Ectodermal cell (in vitro differentiated cells): ENCODE results near the gene ETNK2.
"Not testable (repeated sequence)": the region's sequence is repeated elsewhere in the genome, so short reads cannot be mapped to it uniquely, and the experiment has no call there.

Experiments used
- H3K27ac ChIP-seq: 2 replicates; pipeline ENCODE4 v1.7.0; 2013; ENCODE audit warnings: mild to moderate bottlenecking, low read depth, low read length; ENCODE audit not compliant: insufficient read depth, poor library complexity, severe bottlenecking
- H3K27me3 ChIP-seq: 2 replicates; pipeline ENCODE4 v1.7.0; 2013; ENCODE audit warnings: mild to moderate bottlenecking, low read length; ENCODE audit not compliant: insufficient read depth, control insufficient read depth, poor library complexity, severe bottlenecking
- H3K36me3 ChIP-seq: one replicate; pipeline ENCODE4 v1.7.0; 2013; ENCODE audit warnings: low read length; ENCODE audit not compliant: control insufficient read depth, insufficient read depth
- H3K4me1 ChIP-seq: one replicate; pipeline ENCODE4 v1.7.0; 2013; ENCODE audit warnings: low read length; ENCODE audit not compliant: control insufficient read depth, insufficient read depth
- H3K4me3 ChIP-seq: 2 replicates; pipeline ENCODE4 v1.7.0; 2013; ENCODE audit warnings: low read depth, low read length, control low read depth; ENCODE audit not compliant: insufficient read depth
- H3K9me3 ChIP-seq: 2 replicates; pipeline ENCODE4 v1.7.0; 2013; ENCODE audit warnings: mild to moderate bottlenecking, low read length, moderate library complexity; ENCODE audit not compliant: control insufficient read depth
- WGBS, 2 experiments: methylation state at CpG; one replicate each; pipeline ENCODE4 v1.1.7; 2013; ENCODE audit warnings: missing lambda C conversion rate in 2 of 2; 5-methylcytosine and 5-hydroxymethylcytosine counted together

The ETNK2 gene

GRCh38 chr1:204099754-204100153, 52.1 kb downstream of the ETNK2 start:
- H3K4me3 ChIP-seq, H3K9me3 ChIP-seq, H3K27me3 ChIP-seq, H3K36me3 ChIP-seq, H3K27ac ChIP-seq: not testable (repeated sequence)
- WGBS, 2 experiments = 92 to 98% methylated on average over 2 of the region's 2 CpGs
- peaks cover 49% of the 10 kb centered on the region for H3K4me1 ChIP-seq

DNA sequence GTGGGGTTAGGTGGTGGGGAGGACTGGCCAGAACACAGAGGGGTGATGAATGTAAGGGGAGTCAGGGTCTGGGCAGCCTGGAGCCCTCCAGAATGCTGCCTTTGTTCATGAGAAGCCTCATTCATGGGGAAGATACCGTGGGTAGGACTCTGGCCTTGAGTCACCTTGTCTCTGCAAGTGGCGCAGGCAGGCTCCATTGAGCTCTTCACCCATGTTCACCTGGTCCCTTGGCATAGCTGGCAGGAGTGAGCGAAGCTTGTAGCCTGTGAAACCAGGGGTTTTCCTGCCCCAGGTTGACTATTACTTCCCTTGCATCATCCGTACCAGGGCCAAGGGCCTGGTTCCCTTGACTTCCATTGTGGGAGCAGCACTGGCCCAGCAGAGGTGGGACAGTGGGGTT, 53.2 kb downstream of the ETNK2 start:
- no peaks in the 10 kb centered on the region for H3K36me3 ChIP-seq
- H3K27me3 ChIP-seq = no peaks in the 10 kb centered on the region
- H3K4me3 ChIP-seq = no peak overlapping the region
- H3K4me1 ChIP-seq = peaks cover 48% of the 10 kb centered on the region
- 92 to 93% methylated on average over 4 of the region's 4 CpGs for WGBS, 2 experiments
- no peaks in the 10 kb centered on the region for H3K9me3 ChIP-seq
- H3K27ac ChIP-seq = no peak overlapping the region

DNA sequence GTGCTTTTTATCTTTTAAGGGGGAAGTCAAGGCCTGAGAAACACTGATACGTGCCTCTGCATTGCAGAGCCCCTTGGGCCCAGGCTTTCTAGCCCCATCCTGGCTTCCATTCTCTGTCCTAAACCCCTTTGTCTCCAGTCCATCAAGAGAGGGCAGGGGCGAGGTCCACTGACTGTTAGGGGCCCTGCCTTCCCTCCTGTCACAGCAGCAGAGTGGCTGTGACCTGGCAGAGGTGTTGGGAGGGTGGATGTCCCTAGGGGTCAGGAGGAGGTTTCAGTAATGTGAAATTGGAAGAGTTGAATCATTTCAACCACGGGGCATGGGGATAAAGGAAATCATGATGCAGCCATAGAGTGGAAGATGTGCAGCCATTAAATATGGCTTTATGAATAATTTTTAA, 54.9 kb downstream of the ETNK2 start:
- no peaks in the 10 kb centered on the region for H3K36me3 ChIP-seq
- peaks cover 44% of the 10 kb centered on the region for H3K4me1 ChIP-seq
- no peak overlapping the region for H3K27ac ChIP-seq
- H3K27me3 ChIP-seq = no peaks in the 10 kb centered on the region
- H3K4me3 ChIP-seq = no peak overlapping the region
- H3K9me3 ChIP-seq = no peaks in the 10 kb centered on the region
- WGBS, 2 experiments = 70 to 72% methylated on average over 3 of the region's 3 CpGs

DNA sequence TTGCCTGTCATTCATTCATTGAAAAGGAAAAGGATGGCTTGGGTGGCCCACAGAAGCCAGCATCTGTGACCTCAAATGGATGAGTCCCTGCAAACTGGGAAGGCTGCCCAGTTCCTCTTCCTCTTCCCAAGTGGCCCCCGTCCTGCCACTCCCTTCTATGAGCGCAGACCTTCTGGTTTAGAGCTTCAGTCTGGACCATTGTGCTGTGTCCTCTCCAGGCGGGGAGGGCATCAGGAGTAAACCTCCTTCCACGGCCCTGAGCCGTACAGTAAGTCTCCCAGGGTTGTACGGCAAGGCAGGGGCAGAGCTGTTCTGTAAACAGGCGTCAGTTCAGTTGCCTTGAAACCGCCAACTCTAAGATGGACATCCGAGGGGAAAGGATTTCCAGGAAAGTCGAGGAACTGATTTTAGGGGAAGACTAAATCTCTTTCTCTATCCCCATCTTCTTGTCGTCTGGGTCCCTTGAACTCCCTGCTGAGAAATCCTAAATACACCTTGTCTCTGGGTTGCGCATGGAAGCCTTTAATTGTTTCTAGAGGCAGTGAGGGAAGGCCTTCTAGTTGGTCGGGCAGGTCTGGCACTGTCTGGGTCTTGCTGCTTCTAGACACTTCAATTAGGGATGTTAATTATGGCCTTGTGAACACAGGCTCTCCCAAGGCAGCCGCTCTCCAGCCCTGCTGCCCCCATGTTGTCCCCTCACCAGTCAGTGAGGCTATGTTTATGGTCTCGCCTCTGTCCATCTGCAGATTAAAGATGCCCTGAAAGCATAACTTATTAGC, 56.8 kb downstream of the ETNK2 start:
- no peaks in the 10 kb centered on the region for H3K27me3 ChIP-seq
- peaks cover 55% of the 10 kb centered on the region for H3K4me1 ChIP-seq
- no peaks in the 10 kb centered on the region for H3K36me3 ChIP-seq
- peak overlapping the region; percentile 8 for H3K4me3 ChIP-seq
- H3K27ac ChIP-seq = peak overlapping the region; percentile 30
- no peaks in the 10 kb centered on the region for H3K9me3 ChIP-seq
- 62 to 64% methylated on average over 15 of the region's 15 CpGs for WGBS, 2 experiments

DNA sequence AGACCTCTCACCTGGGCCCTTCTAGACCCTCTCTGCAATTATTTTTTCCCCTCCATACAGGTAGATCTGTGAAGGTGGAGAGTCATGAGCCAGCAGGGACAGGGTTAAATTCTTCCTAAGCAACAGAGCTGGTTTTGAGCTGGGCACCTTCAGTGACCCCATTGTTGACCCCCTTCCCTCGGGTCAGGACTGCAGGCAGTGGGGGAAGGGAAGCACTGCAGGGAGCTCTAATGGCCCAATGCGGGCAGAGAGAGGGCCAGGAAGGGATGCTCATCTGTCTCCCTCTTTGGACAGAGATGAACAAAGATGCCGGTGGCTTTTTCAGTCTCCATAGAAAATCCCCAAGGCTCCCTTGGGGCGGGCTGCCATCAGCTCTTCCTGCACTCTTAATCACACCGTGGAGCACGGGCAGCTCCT, 57.5 kb downstream of the ETNK2 start:
- Histone ChIP-seq H3K4me3 (no peak overlapping the region), H3K27me3 (no peaks in the 10 kb centered on the region), H3K27ac (peak overlapping the region; percentile 72), H3K9me3 (no peaks in the 10 kb centered on the region), H3K36me3 (no peaks in the 10 kb centered on the region), H3K4me1 (peaks cover 62% of the 10 kb centered on the region)
- WGBS, 2 experiments = 3 to 7% methylated on average over 6 of the region's 6 CpGs

- 29 to 32% methylated on average over 2 of the region's 2 CpGs for WGBS, 2 experiments
- Histone ChIP-seq H3K4me3 (no peak overlapping the region), H3K9me3 (no peaks in the 10 kb centered on the region), H3K4me1 (peaks cover 68% of the 10 kb centered on the region), H3K27ac (peak overlapping the region; percentile 72), H3K27me3 (no peaks in the 10 kb centered on the region), H3K36me3 (no peaks in the 10 kb centered on the region)
Observed at GRCh38 chr1:204093781-204094180, 58.1 kb downstream of the ETNK2 start.

- no peaks in the 10 kb centered on the region for H3K36me3 ChIP-seq
- no peak overlapping the region for H3K27ac ChIP-seq
- WGBS, 2 experiments = 81% methylated on average over 4 of the region's 4 CpGs
- no peak overlapping the region for H3K4me3 ChIP-seq
- peaks cover 72% of the 10 kb centered on the region for H3K4me1 ChIP-seq
- H3K9me3 ChIP-seq = no peaks in the 10 kb centered on the region
- H3K27me3 ChIP-seq = no peaks in the 10 kb centered on the region
Observed at GRCh38 chr1:204093421-204093717, 58.5 kb downstream of the ETNK2 start.

- Histone ChIP-seq H3K27ac (no peak overlapping the region), H3K27me3 (no peaks in the 10 kb centered on the region), H3K36me3 (no peaks in the 10 kb centered on the region), H3K4me1 (peaks cover 77% of the 10 kb centered on the region), H3K4me3 (no peak overlapping the region), H3K9me3 (no peaks in the 10 kb centered on the region)
- WGBS, 2 experiments = 78 to 79% methylated on average over 12 of the region's 12 CpGs
Observed at GRCh38 chr1:204092632-204093420, 59.0 kb downstream of the ETNK2 start.

GRCh38 chr1:204091787-204092312, 60.0 kb downstream of the ETNK2 start:
- no peaks in the 10 kb centered on the region for H3K36me3 ChIP-seq
- WGBS, 2 experiments = 89 to 91% methylated on average over 5 of the region's 5 CpGs
- H3K27ac ChIP-seq = no peak overlapping the region
- H3K4me3 ChIP-seq = no peak overlapping the region
- peaks cover 77% of the 10 kb centered on the region for H3K4me1 ChIP-seq
- H3K27me3 ChIP-seq = no peaks in the 10 kb centered on the region
- H3K9me3 ChIP-seq = no peaks in the 10 kb centered on the region

GRCh38 chr1:204091066-204091465, 60.8 kb downstream of the ETNK2 start:
- Histone ChIP-seq H3K9me3 (no peaks in the 10 kb centered on the region), H3K27ac (peak overlapping the region; percentile 9), H3K4me3 (no peak overlapping the region), H3K4me1 (peaks cover 72% of the 10 kb centered on the region), H3K36me3 (no peaks in the 10 kb centered on the region), H3K27me3 (no peaks in the 10 kb centered on the region)
- 69 to 70% methylated on average over 7 of the region's 7 CpGs for WGBS, 2 experiments
